ENCODE results near the gene STK24.

DNA sequence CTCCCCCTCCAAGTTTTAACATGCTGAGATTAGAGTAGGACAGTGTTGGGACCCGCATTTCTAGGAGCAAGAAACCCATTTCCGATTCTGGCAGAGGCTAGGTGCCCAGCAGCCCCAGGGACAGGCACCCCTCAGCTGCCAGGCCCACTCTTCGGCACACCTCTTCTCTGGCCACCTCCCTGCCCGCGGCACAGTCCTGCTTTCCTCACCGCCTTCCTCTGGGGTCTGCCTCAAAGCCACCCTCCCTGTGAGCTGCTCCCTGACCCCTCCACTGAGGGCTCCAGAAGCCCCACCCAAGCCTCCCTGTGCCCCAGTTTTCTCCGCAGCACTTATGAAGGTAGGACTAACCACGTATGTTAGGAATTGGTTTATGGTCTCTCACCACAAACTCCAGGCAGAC lies 79.9 kb downstream of the STK24 start:
- TF ChIP-seq, protein P1, sequence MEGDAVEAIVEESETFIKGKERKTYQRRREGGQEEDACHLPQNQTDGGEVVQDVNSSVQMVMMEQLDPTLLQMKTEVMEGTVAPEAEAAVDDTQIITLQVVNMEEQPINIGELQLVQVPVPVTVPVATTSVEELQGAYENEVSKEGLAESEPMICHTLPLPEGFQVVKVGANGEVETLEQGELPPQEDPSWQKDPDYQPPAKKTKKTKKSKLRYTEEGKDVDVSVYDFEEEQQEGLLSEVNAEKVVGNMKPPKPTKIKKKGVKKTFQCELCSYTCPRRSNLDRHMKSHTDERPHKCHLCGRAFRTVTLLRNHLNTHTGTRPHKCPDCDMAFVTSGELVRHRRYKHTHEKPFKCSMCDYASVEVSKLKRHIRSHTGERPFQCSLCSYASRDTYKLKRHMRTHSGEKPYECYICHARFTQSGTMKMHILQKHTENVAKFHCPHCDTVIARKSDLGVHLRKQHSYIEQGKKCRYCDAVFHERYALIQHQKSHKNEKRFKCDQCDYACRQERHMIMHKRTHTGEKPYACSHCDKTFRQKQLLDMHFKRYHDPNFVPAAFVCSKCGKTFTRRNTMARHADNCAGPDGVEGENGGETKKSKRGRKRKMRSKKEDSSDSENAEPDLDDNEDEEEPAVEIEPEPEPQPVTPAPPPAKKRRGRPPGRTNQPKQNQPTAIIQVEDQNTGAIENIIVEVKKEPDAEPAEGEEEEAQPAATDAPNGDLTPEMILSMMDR (conservative IDR thresholded peaks at IDR 0.05; ENCODE audit: low read depth, low read length): no peak
- no peak for TF ChIP-seq EZH2 (IDR thresholded peaks at IDR 0.05; ENCODE audit: borderline replicate concordance, low read depth, low read length, poor library complexity, severe bottlenecking)

Data from A673 (cell line).